Glutamatergic neuron (in vitro differentiated cells): Measurements from ENCODE around the gene ACCS. TPM values are rescaled to one million over a fixed set of nuclear protein-coding genes. Genes with fewer than 3 reads are reported as not detected.
A peak's percentile ranks its signal among the peaks of the same experiment; 100 is the strongest.

Experiments
- DNase-seq: peaks from one replicate; pipeline ENCODE4 v3.0.0; 2022
- H3K27ac Mint-ChIP-seq: one replicate; pipeline ENCODE4 v1.8.0; 2020; ENCODE audit warnings: mild to moderate bottlenecking, mixed read lengths, inconsistent platforms; ENCODE audit not compliant: unreplicated experiment
- H3K27me3 Mint-ChIP-seq: one replicate; pipeline ENCODE4 v1.8.0; 2020; ENCODE audit warnings: mild to moderate bottlenecking, moderate library complexity, mixed read lengths, inconsistent platforms; ENCODE audit not compliant: unreplicated experiment
- H3K36me3 Mint-ChIP-seq: one replicate; pipeline ENCODE4 v1.8.0; 2020; ENCODE audit warnings: mild to moderate bottlenecking, mixed read lengths, inconsistent platforms; ENCODE audit not compliant: unreplicated experiment
- H3K4me1 Mint-ChIP-seq: one replicate; pipeline ENCODE4 v1.8.0; 2020; ENCODE audit warnings: mild to moderate bottlenecking, low read depth, mixed read lengths, inconsistent platforms; ENCODE audit not compliant: unreplicated experiment
- H3K4me3 Mint-ChIP-seq: one replicate; pipeline ENCODE4 v1.8.0; 2020; ENCODE audit warnings: mild to moderate bottlenecking, mixed read lengths, inconsistent platforms; ENCODE audit not compliant: unreplicated experiment
- H3K9me3 Mint-ChIP-seq: one replicate; pipeline ENCODE4 v1.8.0; 2020; ENCODE audit warnings: mild to moderate bottlenecking, moderate library complexity, mixed read lengths, inconsistent platforms; ENCODE audit not compliant: unreplicated experiment
- total RNA-seq: library from RNA; stranded (reverse); fragmentation: NEBNext Ultra II Directional; extraction: Animal tissue kit (Norgen Biotek cat#: 25700); gene quantifications from one replicate; pipeline ENCODE4 v1.2.1, GENCODE V29; 2021; ENCODE audit not compliant: unreplicated experiment
- TF ChIP-seq, protein P1 (sequence below): fragments of 200-600 bp; sonication (generic); IDR thresholded peaks from one replicate; pipeline ENCODE4 v1.5.0; 2021; ENCODE audit not compliant: partially characterized antibody, unreplicated experiment

The ACCS gene
- total RNA-seq, 1 donor from 2014 or later: 45.1 TPM

GRCh38 chr11:44095506-44096359 lies 29.7 kb downstream of the ACCS start, which contains the start of gene EXT2:
Gene EXT2 (plus strand): TSS chr11:44095678. CDS start chr11:44107713, 12,035 bp downstream.
- no peak within 1 kb of the TSS for H3K27ac Mint-ChIP-seq
- no peaks in the 10 kb centered on the region for H3K4me1 Mint-ChIP-seq
- no peaks in the 10 kb centered on the region for H3K36me3 Mint-ChIP-seq
- peaks cover 2% of the 10 kb centered on the region for H3K9me3 Mint-ChIP-seq
- peak within 1 kb of the TSS; percentile 88 for H3K4me3 Mint-ChIP-seq
- peak; percentile 91 for DNase-seq
- H3K27me3 Mint-ChIP-seq: peaks cover 1% of the 10 kb centered on the region
- TF ChIP-seq, protein P1, sequence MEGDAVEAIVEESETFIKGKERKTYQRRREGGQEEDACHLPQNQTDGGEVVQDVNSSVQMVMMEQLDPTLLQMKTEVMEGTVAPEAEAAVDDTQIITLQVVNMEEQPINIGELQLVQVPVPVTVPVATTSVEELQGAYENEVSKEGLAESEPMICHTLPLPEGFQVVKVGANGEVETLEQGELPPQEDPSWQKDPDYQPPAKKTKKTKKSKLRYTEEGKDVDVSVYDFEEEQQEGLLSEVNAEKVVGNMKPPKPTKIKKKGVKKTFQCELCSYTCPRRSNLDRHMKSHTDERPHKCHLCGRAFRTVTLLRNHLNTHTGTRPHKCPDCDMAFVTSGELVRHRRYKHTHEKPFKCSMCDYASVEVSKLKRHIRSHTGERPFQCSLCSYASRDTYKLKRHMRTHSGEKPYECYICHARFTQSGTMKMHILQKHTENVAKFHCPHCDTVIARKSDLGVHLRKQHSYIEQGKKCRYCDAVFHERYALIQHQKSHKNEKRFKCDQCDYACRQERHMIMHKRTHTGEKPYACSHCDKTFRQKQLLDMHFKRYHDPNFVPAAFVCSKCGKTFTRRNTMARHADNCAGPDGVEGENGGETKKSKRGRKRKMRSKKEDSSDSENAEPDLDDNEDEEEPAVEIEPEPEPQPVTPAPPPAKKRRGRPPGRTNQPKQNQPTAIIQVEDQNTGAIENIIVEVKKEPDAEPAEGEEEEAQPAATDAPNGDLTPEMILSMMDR: peak; percentile 93

DNA sequence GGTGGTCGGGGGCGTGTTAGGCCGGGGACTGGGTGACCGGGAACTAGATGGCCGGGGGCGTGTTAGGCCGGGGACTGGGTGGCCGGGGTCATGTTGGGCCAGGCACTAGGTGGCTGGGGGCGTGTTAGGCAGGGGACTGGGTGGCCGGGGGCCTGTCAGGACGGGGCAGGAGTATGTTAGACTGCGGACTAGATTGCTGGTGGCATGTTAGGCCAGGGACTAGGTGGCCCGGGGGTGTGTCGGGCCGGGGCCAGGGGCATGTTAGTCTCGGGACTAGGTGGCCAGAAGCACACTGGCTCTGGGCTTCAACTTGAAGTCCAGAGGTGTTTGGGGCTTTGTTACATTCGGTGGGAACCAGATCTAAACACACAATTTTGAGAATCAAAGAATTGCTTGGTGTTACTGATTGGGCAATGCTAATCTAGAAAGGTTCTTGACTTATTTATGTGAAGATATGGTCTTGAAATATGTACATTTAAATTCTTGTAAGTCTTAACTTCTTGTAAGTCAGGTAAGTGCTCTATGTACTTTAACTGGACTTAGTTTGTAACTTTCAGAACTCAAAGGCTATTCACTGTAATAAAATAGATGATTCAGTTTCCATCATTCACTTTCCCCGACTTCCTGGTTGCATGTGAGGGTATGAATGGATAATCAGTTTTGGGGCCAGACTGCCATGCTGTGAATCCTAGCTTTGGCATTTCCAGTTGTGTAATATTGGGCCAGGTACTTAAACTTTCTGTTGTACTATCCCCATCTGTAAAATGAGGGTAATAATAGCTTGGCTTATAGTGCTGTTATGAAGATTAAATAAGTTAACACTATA lies 30.5 kb downstream of the ACCS start:
- DNase-seq: no peak
- Mint-ChIP-seq H3K27ac (no peak overlapping the region), H3K4me1 (no peaks in the 10 kb centered on the region), H3K36me3 (no peaks in the 10 kb centered on the region), H3K27me3 (peaks cover 1% of the 10 kb centered on the region), H3K4me3 (peak overlapping the region; percentile 88), H3K9me3 (peaks cover 2% of the 10 kb centered on the region)
- TF ChIP-seq, protein P1: no peak

DNA sequence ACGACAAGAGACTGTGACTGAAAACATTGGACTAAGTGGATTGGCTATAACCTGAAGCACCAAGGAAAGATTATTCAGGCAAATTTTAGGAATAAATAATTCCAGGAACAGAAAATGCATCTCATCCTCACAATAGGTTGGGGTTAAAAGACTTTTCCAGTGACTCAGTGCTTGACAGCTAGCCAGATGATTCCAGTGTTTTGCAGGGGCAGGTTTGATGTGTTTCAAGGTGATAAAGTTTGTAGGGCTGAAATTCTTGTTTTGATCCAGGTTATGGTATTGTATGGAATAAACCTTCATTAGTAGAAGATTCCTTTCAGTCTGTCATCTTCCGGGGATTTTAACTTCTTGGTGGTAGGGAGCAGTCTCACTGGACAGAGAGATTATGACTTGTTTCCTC lies 31.8 kb downstream of the ACCS start:
- TF ChIP-seq, protein P1: no peak
- H3K27ac Mint-ChIP-seq: no peak overlapping the region
- peaks cover 1% of the 10 kb centered on the region for H3K27me3 Mint-ChIP-seq
- H3K9me3 Mint-ChIP-seq: peaks cover 2% of the 10 kb centered on the region
- no peak for DNase-seq
- no peak overlapping the region for H3K4me3 Mint-ChIP-seq
- H3K4me1 Mint-ChIP-seq: peaks cover 2% of the 10 kb centered on the region
- no peaks in the 10 kb centered on the region for H3K36me3 Mint-ChIP-seq

DNA sequence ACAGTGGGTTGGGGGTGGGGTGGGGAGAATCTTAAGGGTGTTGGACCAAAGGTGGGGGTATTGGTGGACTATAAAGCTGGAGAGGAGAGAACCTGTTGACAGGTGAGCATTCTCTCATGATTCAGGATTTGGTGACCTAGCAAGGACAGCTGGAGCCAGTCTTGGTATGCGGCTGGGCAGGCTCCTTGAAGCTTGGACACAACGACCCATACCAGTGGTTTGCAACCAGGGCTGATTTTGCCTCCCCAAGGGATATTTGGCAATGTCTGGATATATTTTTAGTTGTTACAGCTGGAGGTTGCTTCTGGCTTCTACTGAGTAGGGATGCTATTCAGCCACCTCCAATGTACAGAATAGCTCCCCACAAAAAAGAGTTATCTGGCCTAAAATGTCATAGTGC lies 35.0 kb downstream of the ACCS start:
- H3K36me3 Mint-ChIP-seq: no peaks in the 10 kb centered on the region

More for the DNA sequence above, 35.0 kb downstream of the ACCS start:
- Mint-ChIP-seq H3K27ac (no peak overlapping the region), H3K27me3 (peaks cover under 1% of the 10 kb centered on the region), H3K4me3 (no peak overlapping the region), H3K4me1 (peaks cover 2% of the 10 kb centered on the region), H3K9me3 (peaks cover 2% of the 10 kb centered on the region)
- DNase-seq: no peak
- TF ChIP-seq, protein P1: no peak
